Lower lobe of right lung (tissue), 2 donors: ENCODE measurements around the gene SERPINB2. TPM values are rescaled to one million over a fixed set of nuclear protein-coding genes. Genes with fewer than 3 reads are reported as not detected.

Experiments used
- ATAC-seq, 2 donors: fragments of 200-7000 bp; cut with Tn5 transposase; one replicate each; pipeline ENCODE4 v1.9.1; 2020 to 2022; ENCODE audit warnings: mild to moderate bottlenecking in 2 of 2, moderate library complexity in 2 of 2
- DNase-seq: peaks from one replicate; pipeline ENCODE4 v3.0.0-alpha.2; 2020
- H3K27ac ChIP-seq: fragments of 200-600 bp; one replicate; pipeline ENCODE4 v1.8.0; 2022
- H3K27me3 ChIP-seq: fragments of 200-600 bp; one replicate; pipeline ENCODE4 v1.8.0; 2022; ENCODE audit warnings: low read depth
- H3K36me3 ChIP-seq: fragments of 200-600 bp; one replicate; pipeline ENCODE4 v1.8.0; 2022; ENCODE audit warnings: mild to moderate bottlenecking
- H3K4me1 ChIP-seq: fragments of 200-600 bp; one replicate; pipeline ENCODE4 v1.8.0; 2022
- H3K4me3 ChIP-seq: fragments of 200-600 bp; one replicate; pipeline ENCODE4 v1.8.0; 2022; ENCODE audit warnings: mild to moderate bottlenecking
- H3K9me3 ChIP-seq: fragments of 200-600 bp; one replicate; pipeline ENCODE4 v1.8.0; 2022
- intact Hi-C: fragments of 100-400 bp; cut with DNase I; formaldehyde crosslinking; loops from one replicate; pipeline ENCODE4 v1.11.0; 2022
- total RNA-seq: library from RNA; stranded (reverse); fragmentation: NEBNext Ultra II Directional; extraction: Animal tissue kit (Norgen Biotek cat#: 25700); gene quantifications from one replicate; pipeline ENCODE4 v1.2.1, GENCODE V29; 2021
- TF ChIP-seq, protein P1 (sequence below): fragments of 200-600 bp; IDR thresholded peaks from one replicate; pipeline ENCODE4 v1.8.0; 2022; ENCODE audit warnings: antibody characterized with exemption, mild to moderate bottlenecking
- donor health status: DM: no; HTN: yes; CAD: no; lungs with severe emphysema.

SERPINB2 gene
- total RNA-seq, 1 donor from 2014 or later = not detected

DNA sequence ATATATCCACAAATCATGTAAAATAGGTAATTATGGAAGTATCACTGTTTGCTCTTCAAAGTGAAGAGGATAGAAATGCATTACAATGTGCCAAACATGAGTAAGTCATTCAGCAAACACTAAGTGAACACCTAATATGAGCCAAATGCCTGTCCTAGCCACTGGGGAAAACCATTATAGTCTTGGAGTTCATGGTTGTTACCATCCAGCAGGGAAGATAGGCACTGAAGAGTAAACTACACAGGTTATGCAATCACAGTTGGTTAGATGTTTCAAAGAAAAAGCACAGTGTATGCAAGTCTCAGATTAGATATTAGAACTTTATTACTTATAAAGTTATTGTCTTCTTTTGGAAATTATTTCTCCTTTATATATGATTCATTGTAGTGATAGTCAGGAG is 3.9 kb upstream of the SERPINB2 start:
- H3K27ac ChIP-seq = no peak overlapping the region
- no peak overlapping the region for H3K4me3 ChIP-seq
- intact Hi-C loops = no loop called here
- no peaks in the 10 kb centered on the region for H3K27me3 ChIP-seq
- H3K4me1 ChIP-seq = no peaks in the 10 kb centered on the region
- TF ChIP-seq, protein P1, sequence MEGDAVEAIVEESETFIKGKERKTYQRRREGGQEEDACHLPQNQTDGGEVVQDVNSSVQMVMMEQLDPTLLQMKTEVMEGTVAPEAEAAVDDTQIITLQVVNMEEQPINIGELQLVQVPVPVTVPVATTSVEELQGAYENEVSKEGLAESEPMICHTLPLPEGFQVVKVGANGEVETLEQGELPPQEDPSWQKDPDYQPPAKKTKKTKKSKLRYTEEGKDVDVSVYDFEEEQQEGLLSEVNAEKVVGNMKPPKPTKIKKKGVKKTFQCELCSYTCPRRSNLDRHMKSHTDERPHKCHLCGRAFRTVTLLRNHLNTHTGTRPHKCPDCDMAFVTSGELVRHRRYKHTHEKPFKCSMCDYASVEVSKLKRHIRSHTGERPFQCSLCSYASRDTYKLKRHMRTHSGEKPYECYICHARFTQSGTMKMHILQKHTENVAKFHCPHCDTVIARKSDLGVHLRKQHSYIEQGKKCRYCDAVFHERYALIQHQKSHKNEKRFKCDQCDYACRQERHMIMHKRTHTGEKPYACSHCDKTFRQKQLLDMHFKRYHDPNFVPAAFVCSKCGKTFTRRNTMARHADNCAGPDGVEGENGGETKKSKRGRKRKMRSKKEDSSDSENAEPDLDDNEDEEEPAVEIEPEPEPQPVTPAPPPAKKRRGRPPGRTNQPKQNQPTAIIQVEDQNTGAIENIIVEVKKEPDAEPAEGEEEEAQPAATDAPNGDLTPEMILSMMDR = no peak
- ATAC-seq = no peak
- no peak for DNase-seq
- H3K36me3 ChIP-seq = no peaks in the 10 kb centered on the region
- no peaks in the 10 kb centered on the region for H3K9me3 ChIP-seq

DNA sequence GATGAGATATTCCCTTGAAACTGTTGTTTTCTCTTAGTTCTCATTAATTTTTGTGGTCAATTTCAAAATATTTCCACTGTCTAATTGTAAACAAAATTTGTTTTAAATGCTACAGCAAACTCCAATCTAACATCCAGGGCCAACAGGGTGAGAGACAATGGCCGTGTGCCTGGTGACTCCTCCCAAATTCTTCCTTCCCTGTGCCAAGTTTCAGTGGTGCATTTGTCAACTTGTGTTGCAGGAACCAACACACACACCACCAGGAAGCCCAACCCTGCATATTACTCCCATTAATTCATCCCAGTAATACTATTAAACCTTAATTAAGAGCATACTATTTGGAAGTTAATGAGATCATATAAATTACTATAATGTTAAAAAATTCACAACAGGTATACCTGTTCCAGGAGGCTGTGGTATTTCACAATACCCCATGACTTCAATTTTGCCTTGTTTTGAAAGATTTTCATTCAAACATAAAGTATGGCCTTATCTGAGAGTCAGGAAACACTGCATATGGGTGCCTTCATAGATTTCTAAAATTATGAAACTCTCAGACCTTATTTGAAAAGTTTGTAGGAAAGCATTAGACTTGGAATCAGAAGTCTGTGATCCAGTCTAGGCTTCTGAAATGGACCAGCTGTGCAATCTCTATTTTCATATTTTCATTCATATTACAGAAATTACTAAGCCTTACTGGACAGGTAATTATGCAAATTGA is 1.1 kb downstream of the SERPINB2 start:
- ATAC-seq (no peak), DNase-seq (no peak)
- no peak overlapping the region for H3K27ac ChIP-seq
- H3K4me3 ChIP-seq = no peak overlapping the region
- no peaks in the 10 kb centered on the region for H3K9me3 ChIP-seq
- TF ChIP-seq, protein P1 = no peak
- H3K4me1 ChIP-seq = no peaks in the 10 kb centered on the region
- no peaks in the 10 kb centered on the region for H3K36me3 ChIP-seq
- no peaks in the 10 kb centered on the region for H3K27me3 ChIP-seq
- intact Hi-C loops = no loop called here

DNA sequence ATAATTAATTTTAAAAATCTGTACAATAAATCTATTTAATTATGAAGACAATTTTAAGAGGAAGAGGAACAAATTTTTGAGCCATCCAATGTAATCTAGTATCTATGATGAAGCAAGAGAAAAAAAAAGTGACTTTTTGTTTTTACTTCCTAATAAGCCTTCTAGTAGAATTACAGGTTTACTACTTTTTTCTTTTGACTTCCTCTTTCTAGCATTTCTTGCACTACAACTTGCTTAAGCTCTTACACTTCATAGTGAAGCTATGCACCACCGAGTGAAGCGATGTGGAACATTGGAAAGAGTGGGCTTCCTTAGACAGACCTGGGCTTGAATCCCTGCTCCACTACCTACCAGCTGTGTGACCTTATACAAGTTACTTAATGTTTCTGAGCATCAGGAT is 2.1 kb downstream of the SERPINB2 start:
- Histone ChIP-seq H3K27me3 (no peaks in the 10 kb centered on the region), H3K27ac (no peak overlapping the region), H3K4me1 (no peaks in the 10 kb centered on the region), H3K9me3 (no peaks in the 10 kb centered on the region), H3K4me3 (no peak overlapping the region), H3K36me3 (no peaks in the 10 kb centered on the region)
- intact Hi-C loops = no loop called here
- DNase-seq (no peak), ATAC-seq (peak; percentile 23 to 43)
- TF ChIP-seq, protein P1 = no peak

DNA sequence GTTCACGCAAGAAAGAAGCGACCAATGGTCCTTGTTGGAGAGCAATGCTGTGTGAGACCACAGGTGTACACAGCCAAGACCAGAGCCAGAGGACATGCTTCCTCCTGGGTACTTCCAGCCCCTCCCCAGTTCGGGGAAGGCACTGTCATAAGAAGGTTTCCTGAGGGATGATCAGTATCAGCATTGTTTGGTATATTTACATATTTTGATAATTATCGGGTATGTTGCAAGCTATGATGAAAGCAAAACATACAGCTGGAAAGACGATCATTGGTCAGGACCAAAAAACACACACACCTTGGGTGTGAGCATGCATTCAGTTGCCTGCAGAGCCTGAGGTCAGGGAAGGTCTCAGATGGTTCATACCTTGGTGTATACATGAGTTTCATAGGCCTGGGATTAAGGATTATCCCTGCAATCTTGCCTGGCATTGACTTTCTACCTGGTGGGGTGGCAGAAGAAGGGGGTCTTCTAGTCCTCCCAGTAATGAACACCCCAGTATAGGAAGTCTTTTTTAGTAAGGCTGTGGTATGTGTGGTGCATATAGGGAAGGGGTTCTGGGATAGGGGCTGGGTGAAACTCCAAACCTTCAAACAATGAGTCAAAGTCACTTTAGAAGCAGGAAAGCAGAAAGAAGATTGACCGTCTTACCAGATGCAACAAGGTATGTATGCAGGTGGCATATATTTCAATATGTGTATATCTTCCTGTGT is 2.9 kb downstream of the SERPINB2 start:
- H3K9me3 ChIP-seq = no peaks in the 10 kb centered on the region
- H3K27me3 ChIP-seq = no peaks in the 10 kb centered on the region
- H3K4me3 ChIP-seq = no peak overlapping the region
- H3K4me1 ChIP-seq = no peaks in the 10 kb centered on the region
- H3K27ac ChIP-seq = no peak overlapping the region
- intact Hi-C loops = no loop called here
- ATAC-seq = peak in 1 of 2 donors; percentile 26
- TF ChIP-seq, protein P1 = no peak
- DNase-seq = no peak
- H3K36me3 ChIP-seq = no peaks in the 10 kb centered on the region

DNA sequence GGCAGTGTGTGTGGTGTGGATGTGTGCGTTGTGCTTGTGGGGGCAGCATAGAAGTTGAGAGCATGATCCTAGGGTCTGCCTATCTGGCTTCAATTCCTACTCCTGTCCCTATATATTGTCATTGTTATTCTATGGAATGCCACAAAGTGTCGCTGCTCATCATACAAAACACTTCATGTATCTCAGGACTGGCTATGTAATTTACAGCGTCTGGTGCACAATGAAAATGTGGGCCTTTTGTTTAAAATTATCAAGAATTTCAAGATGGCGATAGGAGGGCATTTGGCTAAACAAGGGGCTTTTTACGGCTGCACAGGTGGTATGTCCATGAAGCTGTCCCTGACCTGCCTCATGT is 3.4 kb downstream of the SERPINB2 start:
- H3K27ac ChIP-seq = no peak overlapping the region
- H3K9me3 ChIP-seq = no peaks in the 10 kb centered on the region
- no peak for DNase-seq
- TF ChIP-seq, protein P1 = no peak
- intact Hi-C loops = no loop called here
- H3K27me3 ChIP-seq = no peaks in the 10 kb centered on the region
- no peak for ATAC-seq
- H3K36me3 ChIP-seq = no peaks in the 10 kb centered on the region
- H3K4me1 ChIP-seq = no peaks in the 10 kb centered on the region
- H3K4me3 ChIP-seq = no peak overlapping the region
